ENCODE measurements around the gene ANO7. TPM values are rescaled to one million over a fixed set of nuclear protein-coding genes. Genes with fewer than 3 reads are reported as not detected.

Gene ANO7
- total and polyA plus RNA-seq, 2 of the 8 experiments (the other 6 are each of a cell fraction or from before 2014, with no cell fraction given) = 3.2 to 6.9 TPM

GRCh38 chr2:241230435-241230834 is 42.0 kb downstream of the ANO7 start (continued):
- no peak for TF ChIP-seq GTF2F1 (IDR thresholded peaks at IDR 0.05; ENCODE audit: borderline replicate concordance, low read depth, low read length)
- no peak for TF ChIP-seq CBX8 (IDR thresholded peaks at IDR 0.05; ENCODE audit: borderline replicate concordance, low read depth, low read length)
- TF ChIP-seq JUN (IDR thresholded peaks at IDR 0.05; ENCODE audit: low read depth, low read length) = no peak
- TF ChIP-seq HDAC6 (IDR thresholded peaks at IDR 0.05; ENCODE audit: low read depth, low read length) = no peak
- no peak for TF ChIP-seq MAX (IDR thresholded peaks at IDR 0.05)
- TF ChIP-seq BCL11A (IDR thresholded peaks at IDR 0.05; ENCODE audit: low read depth in 2 of 2, low read length in 2 of 2) = no peak
- TF ChIP-seq TCF12 (IDR thresholded peaks at IDR 0.05; ENCODE audit: low read depth, low read length) = no peak
